GM19372 (cell line): ENCODE results near the gene RPL7L1.
A peak's percentile ranks its signal among the peaks of the same experiment; 100 is the strongest.
"Not testable (repeated sequence)": the region's sequence is repeated elsewhere in the genome, so short reads cannot be mapped to it uniquely, and the experiment has no call there.

Source experiments
- ATAC-seq: cut with Tn5 transposase; IDR thresholded peaks from one replicate; pipeline ENCODE4 v1.9.1; 2021; ENCODE audit warnings: mild to moderate bottlenecking, low read depth, moderate library complexity; ENCODE audit not compliant: unreplicated experiment

RPL7L1 gene

GRCh38 chr6:42879372-42880239, at the start of gene RPL7L1:
Gene RPL7L1 (plus strand): TSS chr6:42879616. CDS start chr6:42879911, 295 bp downstream.
- peak; percentile 91 for ATAC-seq

GRCh38 chr6:42831237-42831636, 48.2 kb upstream of the RPL7L1 start:
- ATAC-seq, result no peak

- ATAC-seq, result no peak
Observed at GRCh38 chr6:42834056-42834455, 45.4 kb upstream of the RPL7L1 start.

GRCh38 chr6:42841844-42842584, 37.4 kb upstream of the RPL7L1 start:
- ATAC-seq, result no peak

- no peak for ATAC-seq
Observed at GRCh38 chr6:42845327-42845694, 34.1 kb upstream of the RPL7L1 start.

GRCh38 chr6:42846505-42846904, 32.9 kb upstream of the RPL7L1 start:
- no peak for ATAC-seq

GRCh38 chr6:42848700-42849099, 30.7 kb upstream of the RPL7L1 start:
- ATAC-seq, result no peak

GRCh38 chr6:42851599-42851998, 27.8 kb upstream of the RPL7L1 start:
- ATAC-seq, result no peak

- ATAC-seq, result no peak
Observed at GRCh38 chr6:42860036-42860435, 19.4 kb upstream of the RPL7L1 start.

- ATAC-seq, result no peak
Observed at GRCh38 chr6:42860481-42860880, 18.9 kb upstream of the RPL7L1 start.

GRCh38 chr6:42864602-42865001, 14.8 kb upstream of the RPL7L1 start:
- ATAC-seq, result no peak

GRCh38 chr6:42870145-42870936, 9.1 kb upstream of the RPL7L1 start:
- ATAC-seq, result no peak

- ATAC-seq, result no peak
Observed at GRCh38 chr6:42871711-42872110, 7.7 kb upstream of the RPL7L1 start.

- ATAC-seq, result no peak
Observed at GRCh38 chr6:42873313-42873712, 6.1 kb upstream of the RPL7L1 start.

GRCh38 chr6:42877695-42878094, 1.7 kb upstream of the RPL7L1 start:
- no peak for ATAC-seq

- not testable (repeated sequence) for ATAC-seq
Observed at GRCh38 chr6:42880240-42880817, 913 bp downstream of the RPL7L1 start.

GRCh38 chr6:42880871-42881270, 1.5 kb downstream of the RPL7L1 start:
- ATAC-seq, result not testable (repeated sequence)

GRCh38 chr6:42885702-42886101, 6.3 kb downstream of the RPL7L1 start:
- no peak for ATAC-seq

- ATAC-seq, result not testable (repeated sequence)
Observed at GRCh38 chr6:42888201-42888600, 8.8 kb downstream of the RPL7L1 start.

- ATAC-seq, result no peak
Observed at GRCh38 chr6:42889815-42890214, 10.4 kb downstream of the RPL7L1 start.
